BJ (cell line): ENCODE data around the gene RNF44. TPM values are rescaled to one million over a fixed set of nuclear protein-coding genes. Genes with fewer than 3 reads are reported as not detected.

Experiments
- CTCF ChIA-PET: fragments of 350-600 bp; formaldehyde crosslinking; extraction: SDS; loops from one replicate; lab custom pipeline; 2021; ENCODE audit warnings: antibody characterized with exemption, inconsistent platforms; lab: Yijun Ruan, JAX
- POLR2A ChIA-PET: fragments of 300-600 bp; sonication (Branson Sonifier 250); formaldehyde crosslinking; extraction: SDS; loops from one replicate; lab custom pipeline; 2021; ENCODE audit warnings: antibody characterized with exemption; lab: Charles Lee
- DNase-seq: peaks from one replicate; pipeline ENCODE4 v3.0.0-alpha.2; 2011; ENCODE audit warnings: low read depth
- H3K27me3 ChIP-seq: 2 replicates; pipeline ENCODE4 v1.6.0; 2011; ENCODE audit warnings: low read length; ENCODE audit not compliant: control insufficient read depth, insufficient read depth
- H3K36me3 ChIP-seq: 2 replicates; pipeline ENCODE4 v1.5.1; 2011; ENCODE audit warnings: low read length; ENCODE audit not compliant: control insufficient read depth, insufficient read depth
- H3K4me3 ChIP-seq: 2 replicates; pipeline ENCODE4 v1.5.1; 2011; ENCODE audit warnings: low read depth, mild to moderate bottlenecking, control low read depth, low read length
- polyA plus RNA-seq: library from polyadenylated mRNA; depleted of rRNA; stranded (reverse); fragments of >200 nt; gene quantifications from 2 replicates; pipeline ENCODE4 v1.2.3, GENCODE V29; 2011
- TF ChIP-seq, protein P1 (sequence below): IDR thresholded peaks from 2 replicates; pipeline ENCODE4 v1.5.1; 2011; ENCODE audit warnings: low read depth, mild to moderate bottlenecking, control low read depth, inconsistent platforms, low read length, moderate library complexity; ENCODE audit not compliant: insufficient read depth

RNF44 gene
- polyA plus RNA-seq, 1 experiment: 6.0 TPM

DNA sequence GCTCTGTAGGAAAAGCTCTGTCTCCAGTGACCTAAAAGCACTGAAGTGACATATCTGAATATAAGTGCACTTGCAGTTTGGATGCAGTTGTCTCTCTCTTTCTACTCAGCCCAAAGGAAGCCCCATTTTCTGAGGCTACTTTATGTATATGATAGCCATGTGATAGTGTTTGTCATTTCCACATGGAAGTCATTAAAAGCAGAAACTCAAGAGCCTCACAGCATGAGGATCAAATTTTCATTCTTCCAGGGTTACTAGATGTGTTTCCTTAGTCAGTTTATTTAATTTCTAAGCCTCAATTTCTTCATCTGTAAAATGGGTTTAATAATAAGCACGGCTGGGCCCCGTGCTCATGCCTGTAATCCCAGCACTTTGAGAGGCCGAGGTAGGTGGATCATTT is 36.7 kb downstream of the RNF44 start:
- POLR2A ChIA-PET: no interaction called here
- TF ChIP-seq, protein P1, sequence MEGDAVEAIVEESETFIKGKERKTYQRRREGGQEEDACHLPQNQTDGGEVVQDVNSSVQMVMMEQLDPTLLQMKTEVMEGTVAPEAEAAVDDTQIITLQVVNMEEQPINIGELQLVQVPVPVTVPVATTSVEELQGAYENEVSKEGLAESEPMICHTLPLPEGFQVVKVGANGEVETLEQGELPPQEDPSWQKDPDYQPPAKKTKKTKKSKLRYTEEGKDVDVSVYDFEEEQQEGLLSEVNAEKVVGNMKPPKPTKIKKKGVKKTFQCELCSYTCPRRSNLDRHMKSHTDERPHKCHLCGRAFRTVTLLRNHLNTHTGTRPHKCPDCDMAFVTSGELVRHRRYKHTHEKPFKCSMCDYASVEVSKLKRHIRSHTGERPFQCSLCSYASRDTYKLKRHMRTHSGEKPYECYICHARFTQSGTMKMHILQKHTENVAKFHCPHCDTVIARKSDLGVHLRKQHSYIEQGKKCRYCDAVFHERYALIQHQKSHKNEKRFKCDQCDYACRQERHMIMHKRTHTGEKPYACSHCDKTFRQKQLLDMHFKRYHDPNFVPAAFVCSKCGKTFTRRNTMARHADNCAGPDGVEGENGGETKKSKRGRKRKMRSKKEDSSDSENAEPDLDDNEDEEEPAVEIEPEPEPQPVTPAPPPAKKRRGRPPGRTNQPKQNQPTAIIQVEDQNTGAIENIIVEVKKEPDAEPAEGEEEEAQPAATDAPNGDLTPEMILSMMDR: no peak
- no peak overlapping the region for H3K4me3 ChIP-seq
- CTCF ChIA-PET: no interaction called here
- no peaks in the 10 kb centered on the region for H3K27me3 ChIP-seq
- no peak for DNase-seq
- H3K36me3 ChIP-seq: peaks cover 25% of the 10 kb centered on the region

DNA sequence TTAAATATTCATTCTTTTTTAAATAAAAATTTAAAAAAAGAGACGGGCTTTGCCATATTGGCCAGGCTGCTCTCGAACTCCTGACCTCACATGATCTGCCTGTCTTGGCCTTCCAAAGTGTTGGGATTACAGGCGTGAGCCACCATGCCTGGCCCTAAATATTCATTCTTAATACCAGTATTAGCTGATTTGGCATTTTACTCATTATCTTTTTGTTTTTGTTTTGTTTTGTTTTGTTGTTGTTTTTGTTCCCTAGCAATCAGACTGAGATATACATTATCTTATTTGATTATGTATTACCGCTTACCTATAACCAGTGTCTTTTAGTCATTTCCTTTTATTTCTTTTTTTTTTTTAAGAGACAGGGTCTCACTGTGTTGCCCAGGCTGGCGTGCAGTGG is 37.9 kb downstream of the RNF44 start:
- Histone ChIP-seq H3K4me3 (no peak overlapping the region), H3K27me3 (no peaks in the 10 kb centered on the region), H3K36me3 (peaks cover 26% of the 10 kb centered on the region)
- ChIA-PET POLR2A (no interaction called here), CTCF (no interaction called here)
- no peak for DNase-seq
- TF ChIP-seq, protein P1: no peak

DNA sequence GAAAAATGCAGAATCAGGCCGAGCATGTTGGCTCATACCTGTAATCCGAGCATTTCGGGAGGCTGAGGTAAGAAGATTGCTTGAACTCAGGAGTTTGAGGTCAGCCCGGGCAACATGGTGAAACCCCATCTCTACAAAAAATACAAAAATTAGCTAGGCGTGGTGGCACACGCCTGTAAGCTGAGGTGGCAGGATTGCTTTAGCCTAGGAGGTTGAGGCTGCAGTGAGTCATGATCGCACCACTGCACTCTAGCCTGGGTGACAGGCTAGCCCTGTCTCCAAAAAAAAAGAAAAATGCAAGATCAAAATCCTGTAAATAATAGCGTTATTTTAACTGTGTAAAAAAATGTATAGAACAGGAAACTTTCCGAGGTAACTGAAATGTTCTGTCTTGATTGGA is 39.4 kb downstream of the RNF44 start:
- ChIA-PET POLR2A (no interaction called here), CTCF (no interaction called here)
- DNase-seq: no peak
- no peaks in the 10 kb centered on the region for H3K27me3 ChIP-seq
- peaks cover 28% of the 10 kb centered on the region for H3K36me3 ChIP-seq
- no peak overlapping the region for H3K4me3 ChIP-seq
- TF ChIP-seq, protein P1: no peak

DNA sequence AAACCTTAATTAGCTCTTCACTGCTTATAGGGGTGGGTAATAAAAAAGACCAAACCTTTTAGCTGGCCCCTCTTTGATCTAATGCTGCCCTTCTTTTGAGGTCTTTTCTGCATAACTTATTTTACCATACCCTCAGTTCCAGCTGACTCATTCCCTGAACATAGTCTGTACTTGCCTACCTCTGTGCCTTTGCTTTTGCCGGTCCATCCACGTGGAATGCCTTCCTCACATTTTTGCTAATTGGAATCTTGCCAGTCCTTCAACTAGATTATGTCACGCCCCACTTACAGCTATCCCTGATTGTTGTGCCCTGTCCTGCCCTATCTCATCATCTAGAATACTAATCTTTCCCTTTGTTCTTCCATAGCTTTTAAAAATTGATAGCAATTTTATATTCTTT is 44.8 kb downstream of the RNF44 start:
- TF ChIP-seq, protein P1: no peak
- peaks cover 21% of the 10 kb centered on the region for H3K36me3 ChIP-seq
- DNase-seq: no peak
- H3K4me3 ChIP-seq: no peak overlapping the region
- H3K27me3 ChIP-seq: no peaks in the 10 kb centered on the region
- CTCF ChIA-PET: interaction anchor here (0.6 kb wide), 1 partner anchor 18 kb away, joined by 4 read pairs; no protein-coding TSS in a partner anchor
- POLR2A ChIA-PET: no interaction called here

DNA sequence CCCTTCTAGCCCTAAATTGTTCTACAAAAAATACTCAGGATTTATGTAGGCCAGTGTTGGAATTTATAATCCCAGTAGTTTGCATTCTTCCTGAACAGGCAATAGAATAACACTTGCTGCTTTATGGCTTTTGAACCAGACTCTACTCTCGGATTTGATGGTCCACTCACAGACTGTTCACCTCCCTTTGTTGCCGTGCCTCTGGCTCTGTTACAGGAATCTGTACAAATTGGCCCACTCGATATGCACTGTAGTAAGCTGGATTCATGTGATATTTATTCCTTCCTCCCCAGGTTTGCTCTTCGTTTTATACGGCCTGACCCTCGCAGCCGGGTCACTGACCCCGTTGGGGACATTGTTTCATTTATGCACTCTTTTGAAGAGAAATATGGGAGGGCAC is 45.3 kb downstream of the RNF44 start:
- no peak for DNase-seq
- ChIA-PET CTCF (interaction anchor here (0.6 kb wide), 1 partner anchor 19 kb away, joined by 4 read pairs; no protein-coding TSS in a partner anchor), POLR2A (no interaction called here)
- H3K27me3 ChIP-seq: no peaks in the 10 kb centered on the region
- H3K36me3 ChIP-seq: peaks cover 23% of the 10 kb centered on the region
- no peak overlapping the region for H3K4me3 ChIP-seq
- TF ChIP-seq, protein P1: no peak
